ENCODE measurements around the gene AASDH.

DNA sequence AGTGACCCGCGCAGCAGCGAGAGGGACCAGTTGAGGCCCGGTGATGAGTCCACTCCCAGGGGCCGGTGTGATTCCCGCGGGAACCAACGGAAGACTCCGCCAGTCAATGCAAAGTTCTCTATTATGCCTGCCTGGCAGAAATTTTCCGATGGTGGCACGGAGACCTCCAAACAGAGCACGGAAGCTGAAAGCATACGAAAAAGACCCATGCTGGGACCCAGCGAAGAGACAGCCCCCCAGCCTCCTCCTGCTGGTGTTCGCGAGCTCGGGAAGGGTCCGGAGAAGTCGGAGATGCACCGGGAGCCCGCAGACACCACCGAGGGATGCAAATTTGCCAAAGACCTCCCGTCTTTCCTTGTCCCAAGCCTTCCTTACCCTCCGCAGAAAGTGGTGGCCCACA, 71.7 kb downstream of the AASDH start:
- TF ChIP-seq POLR2A (IDR thresholded peaks at IDR 0.05) (no peak), CTCF (IDR thresholded peaks at IDR 0.05) (no peak)

Data from body of pancreas (tissue), 4 donors.